ENCODE data around the gene PHC2. TPM values are rescaled to one million over a fixed set of nuclear protein-coding genes. Genes with fewer than 3 reads are reported as not detected.

PHC2 gene
- total RNA-seq, 1 donor from 2014 or later = 48.0 TPM

- DNase-seq (ENCODE audit: low spot score) (no peak), ATAC-seq (no peak)
These were observed 6.3 kb downstream of the PHC2 start for GRCh38 chr1:33424610-33425009.

GRCh38 chr1:33424205-33424604 is 6.7 kb downstream of the PHC2 start:
- ATAC-seq (no peak), DNase-seq (ENCODE audit: low spot score) (no peak)

GRCh38 chr1:33420870-33421775 is 9.8 kb downstream of the PHC2 start:
- DNase-seq (ENCODE audit: low spot score) (no peak), ATAC-seq (peak; percentile 19)

- ATAC-seq (no peak), DNase-seq (ENCODE audit: low spot score) (no peak)
These were observed 12.1 kb downstream of the PHC2 start for GRCh38 chr1:33418811-33419210.

- DNase-seq (ENCODE audit: low spot score) (no peak), ATAC-seq (no peak)
These were observed 16.0 kb downstream of the PHC2 start for GRCh38 chr1:33414879-33415278.

- DNase-seq (ENCODE audit: low spot score) (no peak), ATAC-seq (no peak)
These were observed 20.7 kb downstream of the PHC2 start for GRCh38 chr1:33410091-33410701.

- ATAC-seq = no peak
- no peak for DNase-seq (ENCODE audit: low spot score)
These were observed 22.8 kb downstream of the PHC2 start for GRCh38 chr1:33408093-33408436.

GRCh38 chr1:33407352-33408092 is 23.4 kb downstream of the PHC2 start:
- no peak for DNase-seq (ENCODE audit: low spot score)
- no peak for ATAC-seq

GRCh38 chr1:33402206-33402605 is 28.7 kb downstream of the PHC2 start:
- no peak for DNase-seq (ENCODE audit: low spot score)
- ATAC-seq = no peak

GRCh38 chr1:33401471-33401870 is 29.4 kb downstream of the PHC2 start:
- DNase-seq (ENCODE audit: low spot score) = no peak
- ATAC-seq = no peak

GRCh38 chr1:33400153-33400911 is 30.6 kb downstream of the PHC2 start:
- ATAC-seq (no peak), DNase-seq (ENCODE audit: low spot score) (no peak)

- no peak for ATAC-seq
- no peak for DNase-seq (ENCODE audit: low spot score)
These were observed 31.5 kb downstream of the PHC2 start for GRCh38 chr1:33399375-33399774.

GRCh38 chr1:33397994-33398393 is 32.9 kb downstream of the PHC2 start:
- no peak for ATAC-seq
- DNase-seq (ENCODE audit: low spot score) = no peak

GRCh38 chr1:33397125-33397506 is 33.8 kb downstream of the PHC2 start:
- no peak for ATAC-seq

GRCh38 chr1:33396188-33397124 is 34.4 kb downstream of the PHC2 start:
- no peak for DNase-seq (ENCODE audit: low spot score)
- no peak for ATAC-seq

More at GRCh38 chr1:33397125-33397506, 33.8 kb downstream of the PHC2 start:
- DNase-seq (ENCODE audit: low spot score) = no peak

GRCh38 chr1:33394770-33395169 is 36.1 kb downstream of the PHC2 start:
- no peak for DNase-seq (ENCODE audit: low spot score)
- ATAC-seq = no peak

GRCh38 chr1:33393991-33394390 is 36.9 kb downstream of the PHC2 start:
- no peak for ATAC-seq

GRCh38 chr1:33393524-33393923 is 37.4 kb downstream of the PHC2 start:
- ATAC-seq = no peak
- no peak for DNase-seq (ENCODE audit: low spot score)

More at GRCh38 chr1:33393991-33394390, 36.9 kb downstream of the PHC2 start:
- DNase-seq (ENCODE audit: low spot score) = no peak

- no peak for DNase-seq (ENCODE audit: low spot score)
- no peak for ATAC-seq
These were observed 38.3 kb downstream of the PHC2 start for GRCh38 chr1:33392639-33393038.

GRCh38 chr1:33392206-33392605 is 38.7 kb downstream of the PHC2 start:
- DNase-seq (ENCODE audit: low spot score) = no peak

More at GRCh38 chr1:33392206-33392605, 38.7 kb downstream of the PHC2 start:
- no peak for ATAC-seq
